Effector memory CD8-positive, alpha-beta T cell (primary cell): ENCODE data around the gene WDR82.

Source experiments
- ATAC-seq: fragments of 150-1000 bp; cut with Tn5 transposase; replicated peaks from 2 replicates; pipeline ENCODE4 v1.10.0; 2021; ENCODE audit warnings: mild to moderate bottlenecking, moderate library complexity
- DNase-seq, 3 experiments: peaks; one replicate each; pipeline ENCODE4 v3.0.0; 2021
- H3K27ac Mint-ChIP-seq, 2 donors: one replicate each; pipeline ENCODE4 v1.8.0; 2022; ENCODE audit warnings: mild to moderate bottlenecking in 2 of 2, mixed read lengths in 2 of 2, moderate library complexity in 2 of 2
- H3K27me3 Mint-ChIP-seq, 2 donors: one replicate each; pipeline ENCODE4 v1.8.0; 2022; ENCODE audit warnings: mixed read lengths in 2 of 2
- H3K36me3 Mint-ChIP-seq: one replicate; pipeline ENCODE4 v1.8.0; 2022; ENCODE audit warnings: mild to moderate bottlenecking, moderate library complexity, mixed read lengths; ENCODE audit not compliant: insufficient read depth
- H3K4me1 Mint-ChIP-seq, 2 donors: one replicate each; pipeline ENCODE4 v1.8.0; 2022; ENCODE audit warnings: low read depth in 2 of 2, mixed read lengths in 2 of 2
- H3K4me3 Mint-ChIP-seq, 2 donors: one replicate each; pipeline ENCODE4 v1.8.0; 2022; ENCODE audit warnings: mild to moderate bottlenecking in 2 of 2, mixed read lengths in 2 of 2, moderate library complexity in 2 of 2
- H3K9me3 Mint-ChIP-seq, 2 donors: one replicate each; pipeline ENCODE4 v1.8.0; 2022; ENCODE audit warnings: mixed read lengths in 2 of 2

The WDR82 gene

GRCh38 chr3:52240886-52241370, 37.5 kb downstream of the WDR82 start:
- H3K27me3 Mint-ChIP-seq, result no peaks in the 10 kb centered on the region
- H3K9me3 Mint-ChIP-seq, result no peaks in the 10 kb centered on the region
- peak overlapping the region; percentile 97 to 98 for H3K4me3 Mint-ChIP-seq
- DNase-seq, result no peak
- no peak for ATAC-seq
- H3K27ac Mint-ChIP-seq, result peak overlapping the region; percentile 93 to 95
- peaks cover 31% of the 10 kb centered on the region for H3K36me3 Mint-ChIP-seq
- H3K4me1 Mint-ChIP-seq, result peaks cover 54 to 65% of the 10 kb centered on the region in 2 donors

- Mint-ChIP-seq H3K4me1 (peaks cover 58 to 71% of the 10 kb centered on the region in 2 donors), H3K4me3 (peak overlapping the region; percentile 97 to 98), H3K36me3 (peaks cover 29% of the 10 kb centered on the region), H3K27ac (peak overlapping the region; percentile 93 to 95), H3K27me3 (no peaks in the 10 kb centered on the region), H3K9me3 (no peaks in the 10 kb centered on the region)
- ATAC-seq (no peak), DNase-seq (no peak)
These were observed 38.2 kb downstream of the WDR82 start for GRCh38 chr3:52240059-52240885.

GRCh38 chr3:52238761-52239701, 39.4 kb downstream of the WDR82 start, which contains the start of gene TWF2:
Gene TWF2 (minus strand): TSS chr3:52239158. CDS start chr3:52239016, 142 bp downstream.
- H3K4me1 Mint-ChIP-seq, result peaks cover 54 to 73% of the 10 kb centered on the region in 2 donors
- ATAC-seq, result peak; percentile 80
- H3K27ac Mint-ChIP-seq, result peak within 1 kb of the TSS; percentile 93 to 95
- H3K36me3 Mint-ChIP-seq, result peaks cover 29% of the 10 kb centered on the region
- H3K27me3 Mint-ChIP-seq, result no peaks in the 10 kb centered on the region
- no peaks in the 10 kb centered on the region for H3K9me3 Mint-ChIP-seq
- peak; percentile 78 to 84 (median 83) for DNase-seq
- H3K4me3 Mint-ChIP-seq, result peak within 1 kb of the TSS; percentile 97 to 98

- no peaks in the 10 kb centered on the region for H3K9me3 Mint-ChIP-seq
- ATAC-seq (no peak), DNase-seq (no peak)
- peak overlapping the region; percentile 97 to 98 for H3K4me3 Mint-ChIP-seq
- H3K4me1 Mint-ChIP-seq, result peaks cover 57 to 70% of the 10 kb centered on the region in 2 donors
- H3K27ac Mint-ChIP-seq, result peak overlapping the region; percentile 93 to 95
- peaks cover 33% of the 10 kb centered on the region for H3K36me3 Mint-ChIP-seq
- H3K27me3 Mint-ChIP-seq, result no peaks in the 10 kb centered on the region
These were observed 40.2 kb downstream of the WDR82 start for GRCh38 chr3:52238193-52238760.

- Mint-ChIP-seq H3K27ac (peak overlapping the region; percentile 93 to 95), H3K9me3 (no peaks in the 10 kb centered on the region), H3K36me3 (peaks cover 33% of the 10 kb centered on the region), H3K27me3 (no peaks in the 10 kb centered on the region), H3K4me1 (peaks cover 59 to 66% of the 10 kb centered on the region in 2 donors), H3K4me3 (peak overlapping the region; percentile 97 to 98)
- ATAC-seq (no peak), DNase-seq (no peak)
These were observed 40.7 kb downstream of the WDR82 start for GRCh38 chr3:52237657-52238172.

GRCh38 chr3:52237006-52237656, 41.3 kb downstream of the WDR82 start:
- Mint-ChIP-seq H3K9me3 (no peaks in the 10 kb centered on the region), H3K4me3 (peak overlapping the region; percentile 97 to 98), H3K27ac (peak overlapping the region; percentile 93 to 95), H3K4me1 (peaks cover 63 to 70% of the 10 kb centered on the region in 2 donors), H3K36me3 (peaks cover 39% of the 10 kb centered on the region), H3K27me3 (no peaks in the 10 kb centered on the region)
- ATAC-seq (no peak), DNase-seq (no peak)

- ATAC-seq (no peak), DNase-seq (no peak)
- peak overlapping the region; percentile 46 to 98 for H3K4me3 Mint-ChIP-seq
- H3K27ac Mint-ChIP-seq, result peak overlapping the region in 1 of 2 donors; percentile 93
- peaks cover 44% of the 10 kb centered on the region for H3K36me3 Mint-ChIP-seq
- no peaks in the 10 kb centered on the region for H3K9me3 Mint-ChIP-seq
- H3K4me1 Mint-ChIP-seq, result peaks cover 69 to 73% of the 10 kb centered on the region in 2 donors
- no peaks in the 10 kb centered on the region for H3K27me3 Mint-ChIP-seq
These were observed 42.0 kb downstream of the WDR82 start for GRCh38 chr3:52236424-52236886.

GRCh38 chr3:52234516-52235447, 43.7 kb downstream of the WDR82 start:
- ATAC-seq, result no peak
- no peak for DNase-seq
- H3K9me3 Mint-ChIP-seq, result no peaks in the 10 kb centered on the region
- H3K4me3 Mint-ChIP-seq, result peak overlapping the region in 1 of 2 donors; percentile 33
- no peaks in the 10 kb centered on the region for H3K27me3 Mint-ChIP-seq
- H3K36me3 Mint-ChIP-seq, result peaks cover 52% of the 10 kb centered on the region
- peak overlapping the region; percentile 62 to 93 for H3K27ac Mint-ChIP-seq
- peaks cover 59 to 60% of the 10 kb centered on the region in 2 donors for H3K4me1 Mint-ChIP-seq

- Mint-ChIP-seq H3K4me1 (peaks cover 54 to 55% of the 10 kb centered on the region in 2 donors), H3K27me3 (no peaks in the 10 kb centered on the region), H3K4me3 (no peak overlapping the region), H3K9me3 (no peaks in the 10 kb centered on the region), H3K36me3 (peaks cover 52% of the 10 kb centered on the region), H3K27ac (peak overlapping the region in 1 of 2 donors; percentile 82)
- ATAC-seq (no peak), DNase-seq (no peak)
These were observed 44.5 kb downstream of the WDR82 start for GRCh38 chr3:52233968-52234367.

GRCh38 chr3:52233108-52233591, 45.3 kb downstream of the WDR82 start:
- Mint-ChIP-seq H3K27me3 (no peaks in the 10 kb centered on the region), H3K9me3 (no peaks in the 10 kb centered on the region), H3K4me3 (no peak overlapping the region), H3K4me1 (peaks cover 50% of the 10 kb centered on the region in 2 donors), H3K36me3 (peaks cover 51% of the 10 kb centered on the region), H3K27ac (peak overlapping the region; percentile 15 to 73)
- ATAC-seq (no peak), DNase-seq (no peak)

GRCh38 chr3:52232279-52233107, 46.0 kb downstream of the WDR82 start:
- Mint-ChIP-seq H3K27me3 (no peaks in the 10 kb centered on the region), H3K4me1 (peaks cover 45 to 46% of the 10 kb centered on the region in 2 donors), H3K4me3 (peak overlapping the region in 1 of 2 donors; percentile 46), H3K36me3 (peaks cover 50% of the 10 kb centered on the region), H3K9me3 (no peaks in the 10 kb centered on the region), H3K27ac (peak overlapping the region; percentile 15 to 73)
- no peak for DNase-seq
- ATAC-seq, result no peak
